GM19193 (cell line): Measurements from ENCODE around the gene SYNGR1.

Source experiments
- POLR2A ChIP-seq: IDR thresholded peaks from 4 replicates; pipeline ENCODE4 v1.6.1; 2011; ENCODE audit not compliant: insufficient read depth, insufficient read length; ENCODE audit errors: extremely low read depth

SYNGR1 gene

GRCh38 chr22:39327995-39328754 lies 21.6 kb upstream of the SYNGR1 start:
- no peak for TF ChIP-seq POLR2A

GRCh38 chr22:39332441-39333064 lies 17.2 kb upstream of the SYNGR1 start:
- TF ChIP-seq POLR2A, result no peak

- no peak for TF ChIP-seq POLR2A
Observed at GRCh38 chr22:39336411-39336810, 13.4 kb upstream of the SYNGR1 start.

- TF ChIP-seq POLR2A, result no peak
Observed at GRCh38 chr22:39341179-39341578, 8.6 kb upstream of the SYNGR1 start.

GRCh38 chr22:39343259-39344045 lies 6.3 kb upstream of the SYNGR1 start:
- no peak for TF ChIP-seq POLR2A

GRCh38 chr22:39344046-39344390 lies 5.8 kb upstream of the SYNGR1 start:
- no peak for TF ChIP-seq POLR2A

GRCh38 chr22:39345231-39345630 lies 4.6 kb upstream of the SYNGR1 start:
- no peak for TF ChIP-seq POLR2A

- TF ChIP-seq POLR2A, result no peak
Observed at GRCh38 chr22:39348909-39349505, 784 bp upstream of the SYNGR1 start.

GRCh38 chr22:39349506-39349966 lies 255 bp upstream of the SYNGR1 start:
- no peak for TF ChIP-seq POLR2A

GRCh38 chr22:39350757-39351688 lies 1.2 kb downstream of the SYNGR1 start:
- TF ChIP-seq POLR2A, result no peak

GRCh38 chr22:39351689-39352214 lies 2.0 kb downstream of the SYNGR1 start:
- TF ChIP-seq POLR2A, result no peak

- TF ChIP-seq POLR2A, result no peak
Observed at GRCh38 chr22:39352306-39352891, 2.6 kb downstream of the SYNGR1 start.

GRCh38 chr22:39353346-39353745 lies 3.6 kb downstream of the SYNGR1 start:
- TF ChIP-seq POLR2A, result no peak
